ENCODE data around the gene NPIPB9.

GRCh38 chr16:28820016-28820415, 68.4 kb downstream of the NPIPB9 start:
- no peak for TF ChIP-seq CTCF (IDR thresholded peaks at IDR 0.05; ENCODE audit: insufficient read depth, low read depth, low read length)
- no peak for TF ChIP-seq EZH2 (IDR thresholded peaks at IDR 0.05; ENCODE audit: insufficient read depth, low read length)

Measured in astrocyte (in vitro differentiated cells and primary cell).